ENCODE results near the gene ATAT1. TPM values are rescaled to one million over a fixed set of nuclear protein-coding genes. Genes with fewer than 3 reads are reported as not detected.

Gene ATAT1
- total and polyA plus RNA-seq, 2 experiments from 2014 or later = 12.8 to 23.0 TPM

GRCh38 chr6:30691208-30691847 is 64.7 kb downstream of the ATAT1 start:
- peaks cover 19% of the 10 kb centered on the region for H3K4me1 ChIP-seq (ENCODE audit: insufficient read depth)
- no peaks in the 10 kb centered on the region for H4K20me1 ChIP-seq (replicated peaks; ENCODE audit: insufficient read depth)
- DNase-seq (ENCODE audit: low spot score) (peak; percentile 52), ATAC-seq (0 out of 3 replicates have a peak, but pooled peaks have one; percentile 3)
- TF ChIP-seq EZH2 (IDR thresholded peaks at IDR 0.05; ENCODE audit: low read depth, unreplicated experiment) (no peak), ZNF114 (CRISPR knock-in tag; IDR thresholded peaks at IDR 0.05) (no peak), CREB1 (CRISPR knock-in tag; IDR thresholded peaks at IDR 0.05; ENCODE audit: low read depth) (no peak), ZNF462 (CRISPR knock-in tag; IDR thresholded peaks at IDR 0.05) (no peak), EZH2phosphoT487 (IDR thresholded peaks at IDR 0.05; ENCODE audit: unreplicated experiment) (no peak), ETS1 (IDR thresholded peaks at IDR 0.05) (no peak), CTCF (conservative IDR thresholded peaks at IDR 0.05; ENCODE audit: low read depth in 2 of 2) (no peak), ZNF331 (CRISPR knock-in tag; IDR thresholded peaks at IDR 0.05; ENCODE audit: low read depth) (no peak), NANOG (IDR thresholded peaks at IDR 0.05; ENCODE audit: borderline replicate concordance) (no peak), POLR2AphosphoS5 (IDR thresholded peaks at IDR 0.05; ENCODE audit: low read depth) (no peak), REST (IDR thresholded peaks at IDR 0.05; ENCODE audit: unreplicated experiment) (no peak), STAT1 (IDR thresholded peaks at IDR 0.05; ENCODE audit: unreplicated experiment) (no peak)
- Mint-ChIP-seq H3K36me3 (ENCODE audit: low read depth) (peaks cover 12% of the 10 kb centered on the region), H3K9me3 (no peaks in the 10 kb centered on the region), H3K27ac (no peak overlapping the region), H3K27me3 (ENCODE audit: insufficient read depth, low read depth, poor library complexity) (peaks cover 28% of the 10 kb centered on the region), H3K4me1 (peaks cover 34% of the 10 kb centered on the region), H3K4me3 (peak overlapping the region; percentile 88)
- H3K9me2 ChIP-seq (ENCODE audit: insufficient read depth) = no peaks in the 10 kb centered on the region
- H3F3A ChIP-seq (replicated peaks; ENCODE audit: low read depth) = peaks cover 9% of the 10 kb centered on the region
- no peaks in the 10 kb centered on the region for H3K36me3 ChIP-seq (ENCODE audit: insufficient read depth)
- no peaks in the 10 kb centered on the region for H3K79me2 ChIP-seq (replicated peaks; ENCODE audit: insufficient read depth)
- H3K27ac ChIP-seq (ENCODE audit: low read depth) = no peak overlapping the region
- H3K27me3 ChIP-seq (ENCODE audit: insufficient read depth) = 0 out of 2 replicates have a peak, but pooled peaks cover under 1% of the 10 kb centered on the region
- H2AFZ ChIP-seq = peak overlapping the region; percentile 87; the same call in 1 of the 2 replicates
- H3K4me3 ChIP-seq = peak overlapping the region; percentile 94
- peak overlapping the region; percentile 81 for H3K4me2 ChIP-seq
